Measurements from ENCODE around the gene F5.
"Not testable (repeated sequence)": the region's sequence is repeated elsewhere in the genome, so short reads cannot be mapped to it uniquely, and the experiment has no call there.

- TF ChIP-seq SUZ12 (IDR thresholded peaks at IDR 0.05); FOXM1 (IDR thresholded peaks at IDR 0.05; ENCODE audit: borderline replicate concordance); ELF4 (IDR thresholded peaks at IDR 0.05); ARNT (IDR thresholded peaks at IDR 0.05); HDGF (IDR thresholded peaks at IDR 0.05; ENCODE audit: borderline replicate concordance); FOXA1 (IDR thresholded peaks at IDR 0.05); TARDBP (IDR thresholded peaks at IDR 0.05): not testable (repeated sequence)
- TF ChIP-seq, protein P1, sequence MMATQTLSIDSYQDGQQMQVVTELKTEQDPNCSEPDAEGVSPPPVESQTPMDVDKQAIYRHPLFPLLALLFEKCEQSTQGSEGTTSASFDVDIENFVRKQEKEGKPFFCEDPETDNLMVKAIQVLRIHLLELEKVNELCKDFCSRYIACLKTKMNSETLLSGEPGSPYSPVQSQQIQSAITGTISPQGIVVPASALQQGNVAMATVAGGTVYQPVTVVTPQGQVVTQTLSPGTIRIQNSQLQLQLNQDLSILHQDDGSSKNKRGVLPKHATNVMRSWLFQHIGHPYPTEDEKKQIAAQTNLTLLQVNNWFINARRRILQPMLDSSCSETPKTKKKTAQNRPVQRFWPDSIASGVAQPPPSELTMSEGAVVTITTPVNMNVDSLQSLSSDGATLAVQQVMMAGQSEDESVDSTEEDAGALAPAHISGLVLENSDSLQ (IDR thresholded peaks at IDR 0.05): not testable (repeated sequence)
Observed at GRCh38 chr1:169533528-169534190, 52.6 kb downstream of the F5 start.
